AG08396 (cell line): Measurements from ENCODE around the gene CAMK2D.
"Not testable (repeated sequence)": the region's sequence is repeated elsewhere in the genome, so short reads cannot be mapped to it uniquely, and the experiment has no call there.

Source experiments
- DNase-seq: peaks from one replicate; pipeline ENCODE4 v3.0.0; 2012; ENCODE audit warnings: low spot score, mixed read lengths

The CAMK2D gene

GRCh38 chr4:113730467-113731216 is 30.9 kb downstream of the CAMK2D start:
- no peak for DNase-seq

- DNase-seq, result no peak
These were observed 33.7 kb downstream of the CAMK2D start for GRCh38 chr4:113727802-113728201.

DNA sequence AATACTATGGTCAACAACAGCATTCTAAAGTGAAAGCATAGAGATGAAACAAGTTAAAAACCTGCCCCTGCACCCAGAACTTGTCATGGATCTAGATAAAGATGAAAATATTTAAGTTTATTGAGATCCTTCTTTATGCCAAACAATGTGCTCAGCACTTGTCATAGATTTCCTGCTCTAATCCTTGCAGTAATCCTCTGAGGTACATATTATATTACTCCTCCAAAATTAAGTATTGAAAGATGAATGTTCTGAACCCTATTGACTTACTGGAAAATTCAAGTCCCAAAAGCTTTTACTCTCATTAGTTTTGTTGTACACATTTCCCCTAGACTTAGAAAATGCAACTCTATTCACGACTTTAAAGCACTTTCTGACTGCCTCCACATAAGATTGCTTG is 35.6 kb downstream of the CAMK2D start:
- no peak for DNase-seq

DNA sequence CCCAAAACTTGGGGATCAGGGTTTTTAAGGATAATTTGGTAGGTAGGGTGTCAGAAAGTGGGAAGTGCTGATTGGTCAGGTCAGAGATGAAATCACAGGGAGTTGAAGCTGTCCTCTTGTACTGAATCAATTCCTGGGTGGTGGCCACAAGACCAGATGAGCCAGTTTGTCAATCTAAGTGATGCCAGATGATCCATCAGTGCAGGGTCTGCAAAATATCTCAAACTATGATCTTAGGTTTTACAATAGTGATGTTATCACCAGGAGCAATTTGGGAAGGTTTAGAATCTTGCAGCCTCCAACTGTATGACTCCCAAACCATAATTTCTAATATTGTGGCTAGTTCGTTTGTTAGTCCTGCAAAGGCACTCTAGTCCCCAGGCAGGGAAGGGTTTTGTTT is 43.3 kb downstream of the CAMK2D start:
- no peak for DNase-seq

DNA sequence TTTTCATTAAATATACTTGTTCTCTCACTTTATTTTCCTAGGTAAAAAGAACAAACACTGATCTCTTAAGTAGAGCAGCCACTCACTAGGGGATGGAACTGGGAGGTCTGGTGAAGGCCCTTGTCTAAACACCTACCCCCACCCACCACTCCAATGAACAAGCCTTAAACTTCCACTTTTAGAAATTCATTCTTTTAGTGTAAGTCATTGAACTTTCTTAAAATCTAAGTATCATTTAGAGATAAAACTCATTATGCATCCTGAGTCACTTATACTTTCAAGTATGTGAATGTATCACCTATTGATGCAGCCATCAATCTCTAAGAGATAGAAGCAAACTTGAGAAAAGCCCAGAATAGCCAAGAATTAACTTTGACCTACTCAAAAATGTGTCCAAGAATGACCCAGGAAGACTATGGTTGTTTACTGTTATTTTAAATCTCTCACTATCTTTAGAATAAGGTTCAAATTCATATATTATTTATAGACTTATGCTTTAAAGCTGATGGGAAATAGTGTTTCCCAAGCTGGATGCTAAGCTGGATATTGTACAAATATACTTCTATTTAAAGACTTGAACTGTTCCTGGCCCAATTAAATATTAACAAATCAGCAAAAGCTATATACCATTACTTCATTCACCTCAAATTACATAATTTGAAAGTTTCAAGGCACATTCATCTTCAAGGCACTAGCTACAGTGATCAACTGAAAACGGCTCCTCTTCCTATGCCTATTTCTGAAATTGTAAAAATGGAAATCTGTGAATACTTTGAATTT is 49.5 kb downstream of the CAMK2D start:
- no peak for DNase-seq

GRCh38 chr4:113708250-113708649 is 53.3 kb downstream of the CAMK2D start:
- DNase-seq, result no peak

DNA sequence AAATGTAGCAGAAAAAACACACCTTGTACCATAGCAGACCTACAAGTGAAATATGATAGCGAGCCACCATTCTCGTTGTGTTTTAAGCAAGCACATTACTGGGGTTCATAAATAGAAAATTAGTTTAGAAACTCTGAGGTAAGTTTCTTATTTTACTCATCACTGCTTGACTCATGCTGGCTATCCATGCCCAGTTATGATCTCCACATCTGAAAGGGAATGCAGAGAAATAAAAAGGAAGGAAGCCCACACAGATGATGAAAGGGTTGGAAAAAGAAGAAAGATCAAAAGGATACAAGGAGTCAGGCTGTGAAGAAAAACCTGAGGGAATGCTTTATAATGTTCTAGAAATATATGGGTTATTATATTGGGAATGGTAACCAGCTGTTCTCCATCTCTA is 54.5 kb downstream of the CAMK2D start:
- no peak for DNase-seq

GRCh38 chr4:113705097-113705496 is 56.4 kb downstream of the CAMK2D start:
- DNase-seq, result not testable (repeated sequence)

DNA sequence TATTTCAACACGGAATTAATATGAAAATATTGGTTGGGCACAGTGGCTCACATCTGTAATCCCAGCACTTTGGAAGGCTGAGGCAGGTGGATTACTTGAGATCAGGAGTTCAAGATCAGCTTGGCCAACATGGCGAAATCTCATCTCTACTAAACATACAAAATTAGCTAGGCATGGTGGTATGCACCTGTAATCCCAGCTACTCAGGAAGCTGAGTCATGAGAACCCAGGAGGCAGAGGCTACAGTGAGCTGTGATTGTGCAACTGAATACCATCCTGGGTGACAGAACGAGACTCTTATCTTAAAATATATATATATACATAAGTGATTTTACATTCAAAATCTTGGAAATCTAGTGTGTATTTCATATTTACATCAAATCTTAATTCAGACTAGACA is 58.9 kb downstream of the CAMK2D start:
- DNase-seq, result not testable (repeated sequence)

DNA sequence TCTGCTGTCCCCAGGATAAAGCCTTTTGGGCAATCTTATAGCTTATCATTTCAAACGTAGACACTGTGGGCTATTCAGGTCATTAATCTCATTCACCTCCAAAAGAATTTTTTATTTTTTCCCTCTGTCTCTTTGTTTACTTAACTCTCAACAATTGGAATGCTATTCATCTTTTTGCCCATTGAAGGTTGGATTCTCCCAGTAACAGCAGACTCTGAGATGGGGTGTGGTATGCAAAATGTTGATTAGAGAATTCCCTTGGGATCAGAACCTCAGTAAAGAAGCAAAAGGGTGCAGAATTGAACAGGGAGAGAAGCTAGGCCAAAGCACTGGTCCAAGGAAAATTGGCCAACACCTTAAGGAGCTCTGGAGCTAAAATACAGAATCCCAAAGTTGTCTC is 60.4 kb downstream of the CAMK2D start:
- no peak for DNase-seq

DNA sequence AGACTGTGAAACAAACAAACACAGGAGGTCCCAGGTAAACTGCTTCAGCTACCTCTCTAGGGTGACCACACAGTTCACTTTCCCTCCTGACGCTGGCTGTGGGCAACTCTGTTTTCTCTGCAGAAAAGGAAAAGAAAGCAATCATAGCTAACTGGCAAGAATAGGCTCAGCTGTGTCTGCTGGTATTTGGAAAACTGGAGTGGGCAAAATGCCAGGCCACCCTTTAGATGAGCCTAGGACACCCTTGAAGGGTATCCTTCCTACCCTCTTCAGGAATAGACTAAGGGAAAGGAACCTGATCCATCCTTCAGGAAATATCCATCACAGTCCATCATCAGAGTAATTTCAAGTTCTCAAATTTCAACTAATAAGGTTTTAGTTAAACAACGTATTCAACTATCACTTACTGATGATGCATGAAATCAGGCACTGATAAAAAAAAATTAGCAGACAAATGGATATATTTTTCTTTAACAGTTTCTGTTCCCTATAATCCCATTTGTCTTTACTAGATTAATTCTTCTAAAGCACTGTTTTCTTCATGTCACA is 60.9 kb downstream of the CAMK2D start:
- DNase-seq, result no peak

DNA sequence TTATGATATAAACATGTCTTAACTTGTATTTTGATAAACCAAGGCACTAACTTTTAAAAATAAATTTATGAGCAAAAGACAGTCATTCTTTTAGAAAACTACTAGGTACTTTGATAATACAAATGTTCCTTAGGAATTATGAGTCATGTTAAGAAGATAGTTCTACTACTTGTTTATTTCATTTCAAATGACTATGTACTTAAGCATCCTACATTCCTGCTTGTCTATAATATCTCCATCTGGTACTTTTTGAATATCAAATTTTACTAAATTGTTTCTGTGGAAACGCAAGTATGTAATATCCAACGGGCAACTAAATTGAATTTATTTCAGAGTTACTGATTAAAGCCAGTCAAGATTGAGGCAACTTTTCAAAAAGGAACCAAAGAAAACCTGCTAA is 61.8 kb downstream of the CAMK2D start:
- DNase-seq, result no peak

DNA sequence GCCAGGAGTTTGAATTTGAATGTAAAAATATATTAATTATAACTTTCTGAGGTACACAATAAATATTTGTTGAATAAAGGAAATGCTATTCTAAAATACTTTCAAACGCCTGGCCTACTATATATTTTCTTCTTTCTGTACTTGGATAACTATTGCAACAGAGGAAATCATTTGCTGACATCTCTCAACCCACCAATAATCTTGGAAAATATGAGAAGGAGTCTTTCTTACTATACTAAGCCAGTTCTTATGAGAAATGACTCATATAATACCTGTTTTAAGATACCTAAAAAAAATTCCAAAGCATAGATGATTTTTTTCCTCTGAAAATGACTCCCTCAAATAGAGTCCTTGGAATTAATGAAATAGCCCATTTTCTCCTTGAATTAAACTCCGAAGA is 64.1 kb downstream of the CAMK2D start:
- no peak for DNase-seq

DNA sequence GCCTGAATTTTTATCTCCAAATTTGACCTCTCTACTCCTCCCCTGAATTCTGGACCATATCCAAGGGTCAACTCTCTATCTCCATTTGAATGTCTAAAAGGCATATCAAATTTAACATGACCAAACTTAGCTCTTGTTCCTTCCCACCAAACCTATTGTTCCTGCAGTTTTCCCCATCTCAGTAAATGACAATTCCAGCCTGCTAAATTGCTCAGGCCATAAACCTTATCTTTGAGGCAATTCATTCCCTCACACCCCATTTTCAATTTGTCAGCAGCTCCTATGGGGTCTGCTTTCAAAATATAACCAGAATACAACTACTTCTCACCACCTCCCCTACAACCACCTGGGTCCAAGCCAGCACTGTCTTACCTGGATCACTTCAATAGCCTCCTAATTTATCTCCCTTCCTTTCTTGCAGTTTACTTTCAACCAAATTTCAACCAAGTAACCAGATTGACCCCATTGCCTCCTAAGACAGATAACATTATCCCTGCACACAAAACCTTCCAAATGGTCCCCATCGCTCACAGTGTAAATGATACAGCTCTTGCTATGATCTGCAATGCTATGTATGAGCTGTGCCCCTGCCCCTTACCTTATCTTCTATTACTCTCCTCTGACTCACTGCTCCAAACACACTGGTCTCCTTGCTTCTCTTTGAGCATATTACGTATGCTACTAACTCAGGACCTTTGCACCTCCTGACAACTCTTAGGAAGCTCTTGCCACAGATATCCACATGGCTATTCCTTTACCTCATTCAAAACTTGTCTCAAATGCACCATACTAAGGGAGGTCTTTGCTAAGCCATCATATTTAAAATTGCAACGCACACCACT is 66.0 kb downstream of the CAMK2D start:
- no peak for DNase-seq

- DNase-seq, result no peak
These were observed 67.5 kb downstream of the CAMK2D start for GRCh38 chr4:113694008-113694407.

GRCh38 chr4:113692809-113693411 is 68.6 kb downstream of the CAMK2D start:
- no peak for DNase-seq

- DNase-seq, result no peak
These were observed 69.9 kb downstream of the CAMK2D start for GRCh38 chr4:113691676-113692075.

GRCh38 chr4:113689394-113689793 is 72.1 kb downstream of the CAMK2D start:
- DNase-seq, result no peak

GRCh38 chr4:113687067-113687718 is 74.3 kb downstream of the CAMK2D start:
- no peak for DNase-seq

GRCh38 chr4:113685157-113685556 is 76.4 kb downstream of the CAMK2D start:
- DNase-seq, result not testable (repeated sequence)

- DNase-seq, result peak; percentile 66
These were observed 76.9 kb downstream of the CAMK2D start for GRCh38 chr4:113684534-113685091.
